DMS79 treated with DMSO at 0.1 percent for 48 hours (cell line): ENCODE results near the gene SLC5A9.
A peak's percentile ranks its signal among the peaks of the same experiment; 100 is the strongest.
"Not testable (repeated sequence)": the region's sequence is repeated elsewhere in the genome, so short reads cannot be mapped to it uniquely, and the experiment has no call there.

Source experiments
- DNase-seq: peaks from one replicate; lab custom pipeline; 2025; lab: John Stamatoyannopoulos, UW

Gene SLC5A9

DNA sequence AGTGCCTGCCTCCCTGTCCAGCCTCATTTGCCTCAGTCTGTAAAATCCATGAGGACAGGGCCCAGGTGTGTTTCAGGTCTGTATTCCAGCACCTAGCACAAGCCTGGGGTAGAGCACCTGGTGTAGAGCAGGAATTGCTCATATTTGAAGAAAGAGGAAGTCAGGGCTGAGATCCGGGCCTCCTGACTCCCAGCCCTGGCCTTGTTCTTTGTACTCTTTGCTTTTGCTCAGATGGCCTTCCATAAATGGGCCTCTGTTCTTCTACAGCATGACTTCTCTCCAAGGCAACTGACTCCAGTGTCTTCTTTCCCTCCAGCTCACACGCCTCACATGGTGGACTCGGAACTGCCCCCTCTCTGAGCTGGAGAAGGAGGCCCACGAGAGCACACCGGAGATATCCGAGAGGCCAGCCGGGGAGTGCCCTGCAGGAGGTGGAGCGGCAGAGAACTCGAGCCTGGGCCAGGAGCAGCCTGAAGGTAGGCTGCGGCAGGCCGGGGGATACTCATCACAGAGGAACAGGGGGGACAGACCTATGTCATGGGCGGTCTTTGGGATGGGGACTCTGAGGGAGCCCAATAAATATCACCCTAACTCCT, 19.7 kb downstream of the SLC5A9 start:
- DNase-seq, result no peak

DNA sequence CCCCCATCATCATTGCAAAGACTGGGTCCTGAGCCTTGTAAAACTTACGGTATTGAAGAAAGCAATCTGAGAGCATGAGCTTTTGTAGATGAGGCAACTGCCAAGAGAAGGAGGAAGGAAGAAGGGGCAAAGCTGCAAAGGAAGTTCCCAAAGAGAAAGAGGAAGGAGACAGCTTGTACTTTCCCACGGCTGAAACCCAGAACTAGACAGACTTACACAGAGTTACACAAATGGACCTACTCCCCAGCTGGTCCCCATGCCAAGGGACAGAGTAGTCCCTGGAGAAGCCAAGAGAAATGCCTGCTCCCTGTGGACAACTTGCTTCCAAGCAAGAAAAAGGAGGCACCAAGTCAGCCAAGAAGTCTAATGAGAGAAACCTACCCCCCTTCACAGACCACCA, 22.6 kb downstream of the SLC5A9 start:
- DNase-seq, result no peak

DNA sequence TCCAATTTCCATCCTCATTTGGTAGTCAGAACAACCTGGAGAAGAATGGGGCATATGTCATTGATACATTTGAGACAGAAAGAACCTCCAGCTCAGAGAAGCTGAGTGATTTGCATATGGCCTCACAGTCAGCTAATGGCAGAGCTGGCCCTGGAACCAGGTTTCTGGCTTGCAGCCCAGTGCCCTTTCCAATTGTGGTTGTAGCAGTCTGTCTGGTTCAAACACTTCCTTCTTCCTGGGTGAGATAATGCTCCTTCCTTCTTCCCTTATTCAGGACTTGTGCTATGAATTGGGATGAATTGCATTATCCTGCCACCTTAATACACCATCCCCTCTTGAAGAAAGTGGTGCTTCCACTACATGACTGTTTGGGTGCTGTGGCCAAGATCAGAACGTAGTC, 24.2 kb downstream of the SLC5A9 start:
- peak; percentile 45 for DNase-seq

DNA sequence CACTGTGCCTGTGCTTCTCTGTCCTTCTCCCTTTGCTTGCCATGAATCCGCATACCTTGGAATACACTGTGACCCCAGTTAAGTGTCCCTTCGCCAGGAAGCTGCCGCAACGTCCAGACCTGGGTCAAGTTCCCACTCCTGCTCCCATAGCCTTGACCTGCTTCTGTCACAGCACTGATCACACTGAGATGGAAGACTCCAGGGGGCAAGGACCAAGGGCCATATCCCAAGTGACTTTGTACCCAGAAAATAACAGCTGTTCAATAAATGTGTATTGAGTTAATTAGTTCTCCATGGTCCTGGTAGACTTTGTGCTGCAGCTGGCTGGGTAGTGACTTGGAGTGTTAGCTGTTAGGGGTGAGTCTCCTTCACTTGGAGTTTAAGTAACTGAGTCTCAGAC, 25.8 kb downstream of the SLC5A9 start:
- DNase-seq, result no peak

DNA sequence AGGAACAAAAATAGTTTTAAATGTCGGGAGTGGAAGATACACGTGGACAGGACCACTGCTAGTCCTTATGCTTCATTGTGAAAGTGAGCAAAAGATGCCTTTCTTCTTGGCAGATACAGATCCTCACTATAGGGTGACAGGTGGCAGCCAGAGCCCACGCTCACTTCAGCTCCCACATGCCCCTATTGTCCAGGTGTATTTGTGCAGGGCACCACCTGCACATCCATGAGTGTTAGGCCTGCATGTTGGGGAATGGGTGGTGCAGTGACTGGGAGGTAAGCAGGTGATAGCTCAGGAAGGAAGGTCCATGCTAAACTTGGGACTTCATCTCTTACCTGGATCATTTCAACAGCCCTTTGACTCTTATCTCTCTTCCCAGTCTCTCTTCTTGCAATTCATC, 27.4 kb downstream of the SLC5A9 start:
- no peak for DNase-seq

DNA sequence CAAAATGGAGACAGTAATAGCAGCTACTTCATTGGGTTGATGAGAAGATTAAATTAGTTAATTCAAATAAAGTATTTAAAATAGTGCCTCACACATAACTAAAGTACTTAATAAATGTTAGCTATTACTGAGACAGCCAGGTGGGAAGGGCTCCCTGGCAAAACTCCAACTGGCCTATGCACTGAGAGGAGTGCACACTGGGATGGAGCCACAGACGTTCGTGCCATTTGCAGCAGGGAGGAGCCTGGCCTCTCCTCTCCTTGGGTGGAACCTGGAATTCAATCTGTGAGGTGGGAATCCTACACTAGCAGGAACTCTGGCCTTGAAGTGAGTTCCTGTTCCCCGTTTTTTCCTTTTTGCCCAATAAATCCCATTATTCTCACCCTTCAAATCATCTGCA, 28.1 kb downstream of the SLC5A9 start:
- DNase-seq, result peak; percentile 31

DNA sequence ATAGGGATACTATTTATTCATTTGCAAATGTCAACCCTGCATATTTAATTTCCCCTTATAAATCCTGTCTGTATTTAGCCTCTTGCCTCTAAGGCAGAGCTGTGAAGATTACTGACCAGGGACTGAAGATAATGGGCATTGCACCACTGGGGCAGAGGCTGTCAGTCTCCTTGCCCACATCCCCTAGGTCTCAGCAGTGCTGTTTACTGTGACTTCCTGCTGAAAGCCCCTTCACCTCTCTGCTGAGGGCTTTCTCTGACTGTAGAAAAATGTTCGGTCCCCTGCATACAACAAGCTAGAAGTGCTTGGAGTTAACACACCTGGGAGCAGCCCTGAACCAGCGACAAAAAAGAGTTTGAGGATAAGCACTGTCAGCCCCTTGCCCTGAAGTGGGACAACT, 28.8 kb downstream of the SLC5A9 start:
- DNase-seq, result no peak

DNA sequence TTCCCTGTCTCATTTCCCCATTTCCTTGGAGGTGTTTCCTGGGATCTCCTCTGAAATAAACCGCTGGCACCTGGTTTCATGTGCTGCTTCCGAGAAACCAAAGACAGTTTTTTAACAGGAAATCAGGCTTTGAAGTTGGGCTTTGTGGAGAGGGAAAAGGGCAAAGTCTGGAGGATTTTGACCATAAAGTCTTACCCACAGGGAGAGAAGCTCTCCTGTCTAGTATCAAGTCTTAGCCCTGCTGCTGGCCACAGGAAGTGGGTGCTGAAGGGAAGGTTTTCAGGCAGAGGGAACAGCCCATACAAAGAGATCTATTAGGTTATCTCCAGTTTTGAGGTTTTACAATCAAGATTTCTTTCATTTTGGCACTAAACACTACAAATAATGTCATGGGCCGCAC, 29.3 kb downstream of the SLC5A9 start:
- DNase-seq, result no peak

DNA sequence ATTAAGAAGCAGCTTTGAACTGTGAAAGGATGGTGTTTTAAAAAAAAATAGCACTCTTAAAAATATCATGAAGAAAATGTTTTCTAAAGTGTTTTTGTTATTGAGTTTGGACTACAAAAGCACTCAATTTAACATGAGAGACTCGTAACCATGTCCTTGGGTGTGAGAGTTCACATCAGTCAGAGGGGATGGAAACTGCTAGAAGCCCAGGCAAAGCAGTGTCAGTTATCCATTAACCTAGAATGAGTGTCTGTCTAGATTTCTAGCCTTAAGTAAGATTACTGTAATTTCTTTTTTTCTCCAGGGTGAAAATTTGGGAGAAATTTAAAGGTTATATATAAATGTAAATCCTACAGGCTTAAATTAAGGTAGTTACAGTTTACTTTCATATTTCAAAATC, 31.7 kb downstream of the SLC5A9 start:
- DNase-seq, result no peak

DNA sequence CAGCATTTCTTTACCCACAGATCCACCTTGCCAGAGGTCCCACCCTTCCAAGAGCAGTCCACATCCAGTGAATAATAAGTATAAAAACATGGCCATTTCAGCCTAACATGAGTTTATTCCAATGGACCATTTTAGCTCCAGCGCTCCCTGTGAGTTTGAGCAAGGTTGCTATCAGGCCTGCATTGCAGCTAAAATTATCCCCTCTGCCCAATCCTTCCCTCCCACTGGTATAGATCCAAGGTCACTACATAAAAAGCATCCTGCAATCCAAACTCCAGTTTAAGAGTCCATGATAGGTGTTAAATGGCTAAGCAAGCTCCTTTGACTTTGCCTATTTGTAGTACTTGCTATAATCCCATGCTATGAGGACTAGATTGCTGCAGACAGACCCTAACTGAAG, 35.6 kb downstream of the SLC5A9 start:
- no peak for DNase-seq

DNA sequence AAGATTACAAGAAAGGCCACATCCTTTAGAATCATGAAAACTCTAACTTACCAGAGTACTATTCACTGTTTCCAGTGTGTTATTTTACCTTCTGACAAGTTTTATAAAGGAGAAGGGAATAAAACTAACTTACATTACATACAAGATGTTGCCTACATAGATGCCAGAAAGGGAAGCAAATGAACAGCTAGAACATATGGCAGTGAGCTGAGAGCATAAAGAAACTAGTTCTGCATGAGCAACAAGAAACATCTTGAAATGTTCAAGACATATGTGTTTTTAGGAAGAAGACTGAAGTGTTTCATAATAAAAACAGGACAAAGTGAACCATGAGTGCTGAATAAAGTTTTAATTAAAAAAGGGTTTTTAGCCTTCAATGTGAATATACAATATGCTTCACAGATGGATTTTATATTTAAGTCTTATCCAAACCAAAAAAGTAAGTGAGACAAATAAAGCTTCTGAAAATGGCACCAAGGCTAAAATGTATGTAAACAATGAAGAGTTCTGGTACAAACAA, 39.4 kb downstream of the SLC5A9 start:
- DNase-seq, result no peak

DNA sequence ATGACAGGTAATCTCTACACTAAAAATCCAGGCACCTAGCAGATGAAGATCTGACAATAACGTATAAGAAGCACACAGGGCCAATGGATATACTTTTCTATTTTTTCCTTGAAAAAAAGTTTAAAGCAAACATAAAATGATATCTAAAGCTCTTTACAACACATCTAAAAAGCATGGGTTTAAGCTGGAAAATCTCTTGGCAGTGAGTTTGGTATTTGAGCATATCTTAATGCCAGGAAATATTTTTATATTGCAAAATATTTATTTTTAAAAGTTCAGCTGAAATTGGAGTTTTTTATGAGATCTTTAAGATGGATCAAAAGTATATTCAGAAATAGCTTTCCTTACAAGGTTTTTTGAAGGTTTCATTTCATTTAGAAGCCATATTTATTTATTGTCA, 40.5 kb downstream of the SLC5A9 start:
- no peak for DNase-seq

DNA sequence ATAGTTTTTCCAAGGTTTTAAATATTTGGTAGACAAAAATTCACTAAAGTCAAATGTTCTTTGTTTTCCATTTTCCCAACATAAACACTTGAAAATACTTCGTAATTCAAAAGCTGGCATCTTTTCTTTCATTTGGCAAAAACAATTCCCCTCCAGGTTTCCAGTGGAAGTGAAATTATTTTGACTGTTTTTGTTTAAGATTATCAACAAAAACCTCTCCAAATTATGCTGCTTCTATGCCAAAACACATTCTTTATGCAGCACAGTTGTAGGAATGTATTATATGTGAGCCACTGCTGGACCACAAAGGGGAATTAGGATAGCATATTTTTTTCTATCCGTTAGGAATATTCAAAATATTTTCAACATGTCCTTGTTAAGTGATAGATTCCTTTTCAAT, 44.1 kb downstream of the SLC5A9 start:
- DNase-seq, result no peak

DNA sequence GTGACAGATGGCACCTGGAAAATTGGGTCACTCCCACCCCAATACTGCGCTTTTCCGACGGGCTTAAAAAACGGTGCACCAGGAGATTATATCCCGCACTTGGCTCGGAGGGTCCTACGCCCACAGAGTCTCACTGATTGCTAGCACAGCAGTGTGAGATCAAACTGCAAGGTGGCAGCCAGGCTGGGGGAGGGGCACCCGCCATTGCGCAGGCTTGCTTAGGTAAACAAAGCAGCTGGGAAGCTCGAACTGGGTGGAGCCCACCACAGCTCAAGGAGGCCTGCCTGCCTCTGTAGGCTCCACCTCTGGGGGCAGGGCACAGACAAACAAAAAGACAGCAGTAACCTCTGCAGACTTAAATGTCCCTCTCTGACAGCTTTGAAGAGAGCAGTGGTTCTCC, 54.9 kb downstream of the SLC5A9 start:
- not testable (repeated sequence) for DNase-seq

DNA sequence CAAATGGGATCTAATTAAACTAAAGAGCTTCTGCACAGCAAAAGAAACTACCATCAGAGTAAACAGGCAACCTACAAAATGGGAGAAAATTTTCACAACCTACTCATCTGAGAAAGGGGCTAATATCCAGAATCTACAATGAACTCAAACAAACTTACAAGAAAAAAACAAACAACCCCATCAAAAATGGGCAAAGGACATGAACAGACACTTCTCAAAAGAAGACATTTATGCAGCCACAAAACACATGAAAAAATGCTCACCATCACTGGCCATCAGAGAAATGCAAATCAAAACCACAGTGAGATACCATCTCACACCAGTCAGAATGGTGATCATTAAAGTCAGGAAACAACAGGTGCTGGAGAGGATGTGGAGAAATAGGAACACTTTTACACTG, 59.8 kb downstream of the SLC5A9 start:
- not testable (repeated sequence) for DNase-seq

DNA sequence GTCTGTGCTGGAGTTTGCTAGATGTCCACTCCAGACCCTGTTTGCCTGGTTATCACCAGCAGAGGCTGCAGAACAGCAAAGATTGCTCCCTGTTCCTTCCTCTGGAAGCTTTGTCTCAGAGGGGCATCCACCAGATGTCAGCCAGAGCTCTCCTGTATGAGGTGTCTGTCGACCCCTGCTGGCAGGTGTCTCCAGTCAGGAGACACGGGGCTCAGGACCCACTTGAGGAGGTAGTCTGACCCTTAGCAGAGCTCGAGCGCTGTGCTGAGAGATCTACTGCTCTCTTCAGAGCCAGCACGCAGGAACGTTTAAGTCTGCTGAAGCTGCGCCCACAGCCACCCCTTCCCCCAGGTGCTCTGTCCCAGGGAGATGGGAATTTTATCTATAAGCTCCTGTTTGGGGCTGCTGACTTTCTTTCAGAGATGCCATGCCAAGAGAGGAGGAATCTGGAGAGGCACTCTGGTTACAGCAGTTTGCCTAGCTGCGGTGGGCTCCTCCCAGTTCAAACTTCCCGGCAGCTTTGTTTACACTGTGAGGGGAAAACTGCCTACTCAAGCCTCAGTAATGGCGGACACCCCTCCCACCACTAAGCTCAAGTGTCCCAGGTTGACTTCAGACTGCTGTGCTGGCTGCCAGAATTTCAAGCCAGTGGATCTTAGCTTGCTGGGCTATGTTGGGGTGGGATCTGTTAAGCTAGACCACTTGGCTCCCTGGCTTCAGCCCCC, 62.3 kb downstream of the SLC5A9 start:
- not testable (repeated sequence) for DNase-seq

DNA sequence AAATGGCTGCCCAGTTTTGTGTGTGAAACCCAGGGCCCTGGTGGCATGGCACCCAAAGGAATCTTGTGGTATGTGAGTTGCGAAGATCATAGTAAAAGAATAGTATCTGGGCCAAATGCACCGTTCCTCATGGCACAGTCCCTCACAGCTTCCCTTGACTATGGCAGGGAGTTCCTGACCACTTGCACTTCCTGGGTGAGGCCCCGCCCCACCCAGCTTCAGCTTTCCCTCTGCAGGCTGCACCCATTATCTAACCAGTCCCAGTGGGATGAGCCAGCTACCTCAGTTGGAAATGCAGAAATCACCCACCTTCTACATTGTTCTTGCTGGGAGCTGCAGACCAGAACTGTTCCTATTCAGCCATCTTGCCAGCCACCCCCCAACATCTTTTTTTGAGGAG, 63.0 kb downstream of the SLC5A9 start:
- no peak for DNase-seq

DNA sequence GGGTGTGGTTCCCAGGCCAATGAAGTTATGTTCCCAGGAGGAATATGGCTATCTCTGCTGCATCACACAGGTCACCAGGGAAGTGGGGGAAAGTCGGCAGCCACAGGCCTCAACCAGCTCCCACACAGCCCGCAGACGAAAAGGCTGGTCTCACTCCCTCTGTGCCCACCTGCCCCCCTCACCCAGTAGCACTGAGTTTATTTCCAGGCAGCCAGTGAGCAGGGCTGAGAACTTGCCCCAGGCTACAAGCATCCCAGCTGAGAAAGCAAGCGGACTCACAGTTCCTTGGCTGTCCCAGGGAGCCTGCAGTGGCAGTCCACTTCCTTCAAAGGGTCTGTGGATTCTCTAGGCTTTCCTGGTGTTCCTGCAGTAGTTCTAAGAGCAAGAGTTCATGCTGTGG, 68.9 kb downstream of the SLC5A9 start:
- no peak for DNase-seq

DNA sequence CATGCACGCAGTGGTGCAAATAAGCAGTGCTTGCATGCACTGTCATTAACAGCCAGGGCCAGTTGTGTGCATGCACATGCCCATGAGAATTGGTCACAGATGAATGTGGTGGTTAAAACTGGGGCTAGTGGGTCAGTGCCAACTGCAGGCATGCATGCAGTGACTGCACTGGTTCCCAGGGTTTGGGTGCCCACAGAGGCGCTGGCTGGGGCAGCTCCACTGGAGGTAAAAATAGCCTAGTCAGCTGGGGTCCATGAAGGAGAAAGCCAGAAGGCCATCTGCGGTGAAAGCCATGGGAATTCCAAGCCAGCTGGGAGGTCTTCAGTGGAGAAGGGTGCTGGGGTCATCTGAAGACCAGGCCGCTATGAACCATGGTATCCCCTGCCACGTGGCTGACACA, 70.2 kb downstream of the SLC5A9 start:
- no peak for DNase-seq

DNA sequence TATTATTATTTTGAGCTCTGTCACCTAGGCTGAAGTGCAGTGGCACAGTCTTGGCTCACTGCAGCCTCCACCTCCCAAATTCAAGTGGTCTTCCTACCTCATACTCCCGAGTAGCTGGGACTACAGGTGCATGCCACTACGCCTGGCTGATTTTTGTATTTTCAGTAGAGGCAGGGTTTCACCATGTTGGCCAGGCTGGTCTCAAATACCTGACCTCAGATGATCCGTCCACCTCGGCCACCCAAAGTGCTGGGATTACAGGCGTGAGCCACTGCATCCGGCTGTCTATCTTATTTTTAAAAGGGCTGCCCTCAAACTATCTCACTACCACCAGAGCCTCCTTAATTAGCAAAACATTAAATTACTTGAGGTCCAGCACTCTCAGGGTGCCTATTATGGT, 71.6 kb downstream of the SLC5A9 start:
- DNase-seq, result not testable (repeated sequence)

DNA sequence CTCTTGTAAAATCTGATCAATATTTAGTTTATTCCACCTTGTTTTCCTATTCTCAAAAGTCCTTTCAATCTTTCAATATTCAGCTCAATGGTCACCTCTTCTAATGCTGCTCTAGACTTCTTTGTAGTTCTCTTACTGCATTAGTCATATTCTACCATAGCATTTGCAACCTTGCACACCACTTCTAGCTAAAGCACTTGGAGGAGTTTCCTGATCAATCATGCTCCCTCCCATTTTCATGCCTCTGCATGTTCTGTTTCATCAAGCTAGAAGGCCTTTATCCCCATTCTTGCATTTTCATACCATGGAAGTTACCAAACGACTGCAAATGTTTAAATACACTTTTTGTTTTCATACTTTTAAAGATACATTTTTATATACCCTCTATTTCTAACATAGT, 72.1 kb downstream of the SLC5A9 start:
- no peak for DNase-seq
